HepG2 (cell line): ENCODE results near the gene PHF23. TPM values are rescaled to one million over a fixed set of nuclear protein-coding genes. Genes with fewer than 3 reads are reported as not detected.

Experiments
- CHCHD3 ChIP-seq: sonication (generic); formaldehyde crosslinking; IDR thresholded peaks from 2 replicates; pipeline ENCODE4 v1.8.0; 2022; ENCODE audit warnings: mild to moderate bottlenecking, missing genetic modification reagents, moderate library complexity
- DR1 ChIP-seq: sonication (generic); formaldehyde crosslinking; IDR thresholded peaks from 2 replicates; pipeline ENCODE4 v1.8.0; 2021; ENCODE audit warnings: mild to moderate bottlenecking, missing genetic modification reagents, inconsistent platforms
- EZH2 ChIP-seq: conservative IDR thresholded peaks from 2 replicates; pipeline ENCODE4 v1.6.1; 2012; ENCODE audit warnings: mild to moderate bottlenecking, low read depth, low read length, moderate library complexity
- GABPB1 ChIP-seq: IDR thresholded peaks from 2 replicates; pipeline ENCODE4 v1.6.1; 2016; ENCODE audit warnings: mild to moderate bottlenecking, missing genetic modification reagents, moderate library complexity, missing compliant biosample characterization
- GPN1 ChIP-seq: sonication (generic); formaldehyde crosslinking; IDR thresholded peaks from 2 replicates; pipeline ENCODE4 v1.5.1; 2020; ENCODE audit warnings: missing genetic modification reagents, borderline replicate concordance
- IKZF4 ChIP-seq: sonication (generic); formaldehyde crosslinking; IDR thresholded peaks from 2 replicates; pipeline ENCODE4 v1.5.1; 2020; ENCODE audit warnings: borderline replicate concordance, mild to moderate bottlenecking, low read depth, missing genetic modification reagents; ENCODE audit errors: not compliant biosample characterization
- IRF2 ChIP-seq: IDR thresholded peaks from 2 replicates; pipeline ENCODE4 v1.6.1; 2018; ENCODE audit warnings: missing genetic modification reagents, missing compliant biosample characterization
- KLF16 ChIP-seq, 2 experiments: sonication (generic) in 1 of 2; formaldehyde crosslinking in 1 of 2; IDR thresholded peaks; 2 replicates each; pipeline versions ENCODE4 v1.6.1 to v1.8.0; 2016 to 2023; ENCODE audit warnings: missing genetic modification reagents in 2 of 2, missing compliant biosample characterization in 1 of 2
- MAFF ChIP-seq: IDR thresholded peaks from 2 replicates; pipeline ENCODE4 v1.6.1; 2011; ENCODE audit warnings: low read depth, low read length, improper control_type of control experiment
- MAZ ChIP-seq, 2 experiments: sonication (generic) in 1 of 2; formaldehyde crosslinking in 1 of 2; IDR thresholded peaks; 2 replicates each; pipeline versions ENCODE4 v1.5.0 to v1.6.1; 2012 to 2020; ENCODE audit warnings: low read depth in 2 of 2, mild to moderate bottlenecking in 2 of 2, borderline replicate concordance in 1 of 2, improper control_type of control experiment in 1 of 2, low read length in 1 of 2, missing genetic modification reagents in 1 of 2, moderate library complexity in 1 of 2
- NFE2L2 ChIP-seq: fragments of 150-350 bp; IDR thresholded peaks from 2 replicates; pipeline ENCODE4 v1.6.1; 2014; ENCODE audit warnings: low read length
- PAXIP1 ChIP-seq: sonication (generic); formaldehyde crosslinking; conservative IDR thresholded peaks from 2 replicates; pipeline ENCODE4 v1.4.0; 2020; ENCODE audit warnings: mild to moderate bottlenecking, missing genetic modification reagents, moderate library complexity
- PITX1 ChIP-seq: sonication (generic); formaldehyde crosslinking; IDR thresholded peaks from 2 replicates; pipeline ENCODE4 v1.5.1; 2020; ENCODE audit warnings: mild to moderate bottlenecking, missing genetic modification reagents
- RORA ChIP-seq: sonication (generic); formaldehyde crosslinking; IDR thresholded peaks from 2 replicates; pipeline ENCODE4 v1.5.0; 2020; ENCODE audit warnings: mild to moderate bottlenecking, missing genetic modification reagents, moderate library complexity
- SMARCC2 ChIP-seq: fragments of 450-650 bp; IDR thresholded peaks from 2 replicates; pipeline ENCODE4 v1.6.1; 2017; ENCODE audit warnings: antibody characterized with exemption, mild to moderate bottlenecking
- SRSF9 ChIP-seq: fragments of 200-400 bp; formaldehyde crosslinking; IDR thresholded peaks from 2 replicates; pipeline ENCODE4 v1.6.1; 2018; ENCODE audit warnings: borderline replicate concordance, mild to moderate bottlenecking, low read depth, low read length; ENCODE audit not compliant: insufficient read depth, poor library complexity, severe bottlenecking
- ZNF570 ChIP-seq: sonication (generic); formaldehyde crosslinking; IDR thresholded peaks from 2 replicates; pipeline ENCODE4 v1.4.0; 2020; ENCODE audit warnings: mild to moderate bottlenecking, missing genetic modification reagents, borderline replicate concordance
- ZNF816 ChIP-seq: sonication (generic); formaldehyde crosslinking; IDR thresholded peaks from 2 replicates; pipeline ENCODE4 v1.8.0; 2022; ENCODE audit warnings: missing genetic modification reagents, mild to moderate bottlenecking, borderline replicate concordance
- polyA plus RNA-seq, 8 experiments: library from polyadenylated mRNA; depleted of rRNA in 3 of 8; stranded (reverse) in 7 of 8; unstranded in 1 of 8; fragments of >200 nt; fragmentation: Illumina TruSeq in 4 of 8; extraction: Trizol in 4 of 8; gene quantifications; 2 replicates each; pipeline versions ENCODE4 v1.2.1 to v1.2.3, GENCODE V29; 2011 to 2016; ENCODE audit warnings: low read depth in 4 of 8, missing spikeins in 1 of 8, mixed read lengths in 1 of 8; ENCODE audit not compliant: insufficient read depth in 1 of 8
- total RNA-seq, 5 experiments: library from RNA; depleted of rRNA; stranded (reverse); fragments of >200 nt; fragmentation: Illumina TruSeq; extraction: Trizol; gene quantifications; 2 replicates each; pipeline ENCODE4 v1.2.3, GENCODE V29; 2016; ENCODE audit warnings: low read depth in 1 of 5
- TF ChIP-seq, protein P1 (sequence below): sonication (generic); formaldehyde crosslinking; IDR thresholded peaks from 2 replicates; pipeline ENCODE4 v1.8.1; 2023; ENCODE audit warnings: mild to moderate bottlenecking, missing genetic modification reagents, borderline replicate concordance
- TF ChIP-seq, protein P2 (sequence below): sonication (generic); formaldehyde crosslinking; IDR thresholded peaks from 2 replicates; pipeline ENCODE4 v1.5.0; 2020; ENCODE audit warnings: missing genetic modification reagents, mild to moderate bottlenecking, borderline replicate concordance
- TF ChIP-seq, protein P3 (sequence below): sonication (generic); formaldehyde crosslinking; IDR thresholded peaks from 2 replicates; pipeline ENCODE4 v1.4.0; 2020; ENCODE audit warnings: missing genetic modification reagents, borderline replicate concordance

The PHF23 gene
- total and polyA plus RNA-seq, 2 of the 13 experiments (the other 11 are each of a cell fraction or from before 2014, with no cell fraction given): 27.6 to 33.2 TPM

DNA sequence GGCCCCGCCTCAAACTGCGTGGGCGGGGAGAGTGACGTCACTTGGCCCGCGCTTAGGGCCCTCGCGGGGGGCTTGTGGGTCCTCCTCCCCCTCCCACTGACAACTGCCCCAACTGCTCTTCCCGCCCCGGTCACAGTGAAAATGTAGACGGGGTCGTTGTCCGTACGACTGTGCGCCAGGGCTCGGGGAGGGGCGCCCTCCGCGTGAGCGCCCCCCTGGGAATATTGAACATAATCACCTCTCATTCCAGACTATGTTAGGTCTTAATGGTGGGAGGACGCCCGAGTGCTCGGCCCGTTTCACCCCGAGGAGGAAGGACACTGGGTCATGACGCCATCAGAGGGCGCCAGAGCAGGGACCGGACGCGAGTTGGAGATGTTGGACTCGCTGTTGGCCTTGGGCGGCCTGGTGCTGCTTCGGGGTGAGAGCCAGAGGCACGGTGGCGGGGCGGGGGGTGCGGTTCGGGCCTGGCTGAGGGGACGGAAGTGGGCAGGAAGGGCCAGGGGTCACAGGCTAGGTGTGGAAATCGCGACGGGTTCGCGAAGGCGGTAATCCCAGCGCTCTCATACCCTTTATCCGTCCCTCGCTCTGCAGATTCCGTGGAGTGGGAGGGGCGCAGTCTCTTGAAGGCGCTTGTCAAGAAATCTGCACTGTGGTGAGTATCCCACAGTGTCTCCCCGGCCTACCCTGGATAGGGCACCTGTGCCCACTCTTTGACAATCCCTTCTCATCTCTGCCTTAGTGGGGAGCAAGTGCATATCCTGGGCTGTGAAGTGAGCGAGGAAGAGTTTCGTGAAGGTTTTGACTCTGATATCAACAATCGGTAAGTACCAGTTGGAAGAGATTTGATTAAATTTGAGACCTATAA lies 13.2 kb upstream of the PHF23 start, which contains the start of gene ELP5 (continued):
- TF ChIP-seq ZNF570 (CRISPR knock-in tag): no peak
- no peak for TF ChIP-seq GPN1 (CRISPR knock-in tag)
- no peak for TF ChIP-seq ZNF816 (CRISPR knock-in tag)
- 0 out of 2 replicates have a peak, but pooled peaks have one; percentile 8 for TF ChIP-seq NFE2L2
- no peak for TF ChIP-seq EZH2
- TF ChIP-seq, protein P1, sequence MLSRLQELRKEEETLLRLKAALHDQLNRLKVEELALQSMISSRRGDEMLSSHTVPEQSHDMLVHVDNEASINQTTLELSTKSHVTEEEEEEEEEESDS (CRISPR knock-in tag): no peak
- no peak for TF ChIP-seq MAFF
- TF ChIP-seq RORA (CRISPR knock-in tag): no peak
- TF ChIP-seq DR1: peak; percentile 73
- TF ChIP-seq PAXIP1 (CRISPR knock-in tag): peak; percentile 63
- TF ChIP-seq PITX1: peak; percentile 80; the same call in 1 of the 2 replicates
- peak; percentile 83 for TF ChIP-seq GABPB1
- no peak for TF ChIP-seq IKZF4 (CRISPR knock-in tag)
- TF ChIP-seq SMARCC2: no peak
- peak; percentile 88 for TF ChIP-seq IRF2 (CRISPR knock-in tag)
- TF ChIP-seq, protein P2, sequence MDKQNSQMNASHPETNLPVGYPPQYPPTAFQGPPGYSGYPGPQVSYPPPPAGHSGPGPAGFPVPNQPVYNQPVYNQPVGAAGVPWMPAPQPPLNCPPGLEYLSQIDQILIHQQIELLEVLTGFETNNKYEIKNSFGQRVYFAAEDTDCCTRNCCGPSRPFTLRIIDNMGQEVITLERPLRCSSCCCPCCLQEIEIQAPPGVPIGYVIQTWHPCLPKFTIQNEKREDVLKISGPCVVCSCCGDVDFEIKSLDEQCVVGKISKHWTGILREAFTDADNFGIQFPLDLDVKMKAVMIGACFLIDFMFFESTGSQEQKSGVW (CRISPR knock-in tag): no peak
- peak; percentile 91 for TF ChIP-seq MAZ (IDR thresholded peaks at IDR 0.05; ENCODE audit: borderline replicate concordance, low read depth, low read length)
- peak; percentile 83 for TF ChIP-seq MAZ (CRISPR knock-in tag; IDR thresholded peaks at IDR 0.05; ENCODE audit: low read depth)
- TF ChIP-seq CHCHD3 (CRISPR knock-in tag): no peak
- TF ChIP-seq, protein P3, sequence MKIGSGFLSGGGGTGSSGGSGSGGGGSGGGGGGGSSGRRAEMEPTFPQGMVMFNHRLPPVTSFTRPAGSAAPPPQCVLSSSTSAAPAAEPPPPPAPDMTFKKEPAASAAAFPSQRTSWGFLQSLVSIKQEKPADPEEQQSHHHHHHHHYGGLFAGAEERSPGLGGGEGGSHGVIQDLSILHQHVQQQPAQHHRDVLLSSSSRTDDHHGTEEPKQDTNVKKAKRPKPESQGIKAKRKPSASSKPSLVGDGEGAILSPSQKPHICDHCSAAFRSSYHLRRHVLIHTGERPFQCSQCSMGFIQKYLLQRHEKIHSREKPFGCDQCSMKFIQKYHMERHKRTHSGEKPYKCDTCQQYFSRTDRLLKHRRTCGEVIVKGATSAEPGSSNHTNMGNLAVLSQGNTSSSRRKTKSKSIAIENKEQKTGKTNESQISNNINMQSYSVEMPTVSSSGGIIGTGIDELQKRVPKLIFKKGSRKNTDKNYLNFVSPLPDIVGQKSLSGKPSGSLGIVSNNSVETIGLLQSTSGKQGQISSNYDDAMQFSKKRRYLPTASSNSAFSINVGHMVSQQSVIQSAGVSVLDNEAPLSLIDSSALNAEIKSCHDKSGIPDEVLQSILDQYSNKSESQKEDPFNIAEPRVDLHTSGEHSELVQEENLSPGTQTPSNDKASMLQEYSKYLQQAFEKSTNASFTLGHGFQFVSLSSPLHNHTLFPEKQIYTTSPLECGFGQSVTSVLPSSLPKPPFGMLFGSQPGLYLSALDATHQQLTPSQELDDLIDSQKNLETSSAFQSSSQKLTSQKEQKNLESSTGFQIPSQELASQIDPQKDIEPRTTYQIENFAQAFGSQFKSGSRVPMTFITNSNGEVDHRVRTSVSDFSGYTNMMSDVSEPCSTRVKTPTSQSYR: 0 out of 2 replicates have a peak, but pooled peaks have one; percentile 44
- no peak for TF ChIP-seq SRSF9
- TF ChIP-seq KLF16 (CRISPR knock-in tag; IDR thresholded peaks at IDR 0.05): peak in 1 of 2 experiments; percentile 76; a peak in 2 of 4 replicates
